Prostate gland (tissue), 2 donors: Measurements from ENCODE around the gene EIF4ENIF1. TPM values are rescaled to one million over a fixed set of nuclear protein-coding genes. Genes with fewer than 3 reads are reported as not detected.

Experiments
- DNase-seq: peaks from one replicate; pipeline ENCODE4 v3.0.0-alpha.2; 2019; ENCODE audit warnings: low spot score
- H3K27ac ChIP-seq, 2 donors: fragments of 200-600 bp; sonication (generic); 2 replicates each; pipeline ENCODE4 v1.5.1; 2017 to 2019
- H3K27me3 ChIP-seq: fragments of 200-600 bp; sonication (generic); replicated peaks from 2 replicates; pipeline ENCODE4 v1.5.1; 2019; ENCODE audit not compliant: insufficient read depth
- H3K36me3 ChIP-seq, 2 donors: fragments of 200-600 bp; sonication (generic); 1 replicate in 1 of 2; 2 replicates in 1 of 2; pipeline versions ENCODE4 v1.5.1 to v1.8.1; 2017 to 2019
- H3K4me1 ChIP-seq: fragments of 200-600 bp; sonication (generic); replicated peaks from 2 replicates; pipeline ENCODE4 v1.5.1; 2019
- H3K4me3 ChIP-seq, 2 donors: fragments of 200-600 bp; sonication (generic); 2 replicates each; pipeline ENCODE4 v1.5.1; 2017 to 2019
- H3K9me3 ChIP-seq: fragments of 200-600 bp; sonication (generic); 2 replicates; pipeline ENCODE4 v1.5.1; 2017
- CTCF ChIP-seq, 4 experiments: fragments of 200-600 bp in 2 of 4; fragments of 450-650 bp in 2 of 4; sonication (generic) in 2 of 4; IDR thresholded peaks; 1 replicate in 3 of 4; 2 replicates in 1 of 4; pipeline ENCODE4 v1.5.1; 2016 to 2019; ENCODE audit warnings: antibody characterized with exemption in 4 of 4, mild to moderate bottlenecking in 2 of 4, moderate library complexity in 2 of 4
- POLR2A ChIP-seq: fragments of 450-650 bp; IDR thresholded peaks from one replicate; pipeline ENCODE4 v1.6.1; 2016; ENCODE audit warnings: antibody characterized with exemption, mild to moderate bottlenecking
- POLR2AphosphoS5 ChIP-seq: sonication (generic); formaldehyde crosslinking; IDR thresholded peaks from one replicate; pipeline ENCODE4 v1.6.1; 2017; ENCODE audit warnings: antibody characterized with exemption
- WGBS: methylation state at CpG from one replicate; pipeline ENCODE4 v1.1.5; 2018; 5-methylcytosine and 5-hydroxymethylcytosine counted together
- intact Hi-C: fragments of 100-400 bp; cut with DNase I; formaldehyde crosslinking; loops from one replicate; pipeline ENCODE4 v1.14.2; 2022
- total RNA-seq, 2 donors: library from RNA; depleted of rRNA; stranded (reverse); fragments of >200 nt; gene quantifications; one replicate each; pipeline ENCODE4 v1.1.0, GENCODE V29; 2016

The EIF4ENIF1 gene
- total RNA-seq, 2 donors from 2014 or later, result 11.9 to 38.1 TPM

DNA sequence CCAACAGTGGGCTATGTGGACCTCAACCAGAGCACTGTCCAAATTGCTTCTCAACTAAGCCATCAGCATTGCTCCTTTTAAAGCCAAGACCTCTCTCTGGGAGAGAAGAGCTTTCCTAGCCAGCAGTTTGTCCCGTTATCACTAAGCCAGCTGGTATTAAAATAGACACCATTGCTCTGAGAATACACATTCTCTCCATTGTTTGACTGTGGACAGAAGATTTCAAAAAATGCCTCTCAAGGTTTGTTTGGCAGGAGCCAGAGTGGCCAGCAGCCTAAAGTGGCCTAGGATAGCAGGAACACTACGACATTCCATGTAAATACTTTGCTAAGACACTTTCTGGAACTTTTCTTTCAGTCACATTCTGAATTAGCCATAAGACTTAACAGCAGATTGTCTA, 41.3 kb downstream of the EIF4ENIF1 start:
- intact Hi-C loops, result loop anchor here (10.0 kb wide), 1 partner anchor 186 kb away; no protein-coding TSS in a partner anchor
- Histone ChIP-seq H3K9me3 (no peaks in the 10 kb centered on the region), H3K27me3 (no peaks in the 10 kb centered on the region), H3K4me1 (no peaks in the 10 kb centered on the region), H3K27ac (no peak overlapping the region), H3K36me3 (peaks cover 0 to under 1% of the 10 kb centered on the region in 2 donors), H3K4me3 (no peak overlapping the region)
- no peak for DNase-seq
- 80% methylated on average over 2 of the region's 2 CpGs for WGBS
- no peak for TF ChIP-seq CTCF (IDR thresholded peaks at IDR 0.05)
- TF ChIP-seq POLR2A, result no peak
- TF ChIP-seq POLR2AphosphoS5, result no peak

GRCh38 chr22:31447337-31447736, 42.3 kb downstream of the EIF4ENIF1 start:
- H3K36me3 ChIP-seq, result no peaks in the 10 kb centered on the region
- no peak for DNase-seq

GRCh38 chr22:31446767-31447166, 42.9 kb downstream of the EIF4ENIF1 start:
- H3K4me3 ChIP-seq, result no peak overlapping the region
- 91% methylated on average over 2 of the region's 2 CpGs for WGBS
- intact Hi-C loops, result loop anchor here (10.0 kb wide), 1 partner anchor 188 kb away; no protein-coding TSS in a partner anchor
- no peaks in the 10 kb centered on the region for H3K9me3 ChIP-seq
- no peaks in the 10 kb centered on the region for H3K4me1 ChIP-seq
- H3K36me3 ChIP-seq, result no peaks in the 10 kb centered on the region
- no peaks in the 10 kb centered on the region for H3K27me3 ChIP-seq
- TF ChIP-seq POLR2A, result no peak
- no peak for TF ChIP-seq CTCF (IDR thresholded peaks at IDR 0.05)
- no peak for TF ChIP-seq POLR2AphosphoS5
- no peak overlapping the region for H3K27ac ChIP-seq
- DNase-seq, result no peak

More at GRCh38 chr22:31447337-31447736, 42.3 kb downstream of the EIF4ENIF1 start:
- Histone ChIP-seq H3K9me3 (no peaks in the 10 kb centered on the region), H3K27ac (no peak overlapping the region), H3K4me3 (no peak overlapping the region), H3K27me3 (no peaks in the 10 kb centered on the region), H3K4me1 (no peaks in the 10 kb centered on the region)
- TF ChIP-seq CTCF (IDR thresholded peaks at IDR 0.05), result no peak
- no peak for TF ChIP-seq POLR2AphosphoS5
- no peak for TF ChIP-seq POLR2A
- WGBS, result 89% methylated on average over 3 of the region's 3 CpGs
- intact Hi-C loops, result loop anchor here (10.0 kb wide), 1 partner anchor 187 kb away; no protein-coding TSS in a partner anchor

DNA sequence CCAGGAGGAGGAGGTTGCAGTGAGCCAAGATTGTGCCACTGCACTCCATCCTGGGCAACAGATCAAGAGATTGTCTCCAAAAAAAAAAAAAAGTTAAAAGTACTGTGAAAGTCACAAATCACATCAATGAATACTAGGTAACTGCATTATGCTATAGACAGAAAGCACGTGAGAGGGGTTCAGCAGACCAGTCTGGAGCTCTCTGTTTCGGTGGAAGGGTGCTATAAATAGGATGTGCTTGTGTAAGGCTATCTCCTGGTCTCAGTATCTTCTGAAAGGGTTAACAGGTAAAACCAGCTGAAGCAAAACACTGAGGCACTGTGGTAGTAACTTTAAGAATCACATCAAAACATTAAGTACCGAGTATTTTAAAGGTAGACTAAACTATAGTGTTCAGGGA, 43.4 kb downstream of the EIF4ENIF1 start:
- Histone ChIP-seq H3K36me3 (no peaks in the 10 kb centered on the region), H3K4me3 (no peak overlapping the region), H3K27me3 (no peaks in the 10 kb centered on the region), H3K27ac (no peak overlapping the region), H3K4me1 (no peaks in the 10 kb centered on the region), H3K9me3 (no peaks in the 10 kb centered on the region)
- intact Hi-C loops, result loop anchor here (10.0 kb wide), 1 partner anchor 189 kb away; no protein-coding TSS in a partner anchor
- 75% methylated on average over 3 of the region's 3 CpGs for WGBS
- DNase-seq, result no peak
- no peak for TF ChIP-seq POLR2AphosphoS5

GRCh38 chr22:31445642-31446041, 44.0 kb downstream of the EIF4ENIF1 start:
- DNase-seq, result no peak
- intact Hi-C loops, result loop anchor here (10.0 kb wide), 1 partner anchor 189 kb away; no protein-coding TSS in a partner anchor
- TF ChIP-seq CTCF (IDR thresholded peaks at IDR 0.05) (no peak), POLR2AphosphoS5 (no peak), POLR2A (no peak)
- no peaks in the 10 kb centered on the region for H3K9me3 ChIP-seq
- H3K4me1 ChIP-seq, result no peaks in the 10 kb centered on the region
- no peaks in the 10 kb centered on the region for H3K36me3 ChIP-seq
- no peaks in the 10 kb centered on the region for H3K27me3 ChIP-seq
- no peak overlapping the region for H3K27ac ChIP-seq
- no peak overlapping the region for H3K4me3 ChIP-seq
- WGBS, result 90% methylated on average over 3 of the region's 3 CpGs
